Glomerular endothelial cell (primary cell): ENCODE results near the gene MGLL. TPM values are rescaled to one million over a fixed set of nuclear protein-coding genes. Genes with fewer than 3 reads are reported as not detected.

Experiments
- DNase-seq: peaks from one replicate; pipeline ENCODE4 v3.0.0-alpha.2; 2011; ENCODE audit warnings: low read depth, low spot score; ENCODE audit errors: extremely low read depth
- total RNA-seq: library from RNA; depleted of rRNA; stranded (reverse); fragments of >200 nt; gene quantifications from 2 replicates; pipeline ENCODE4 v1.2.3, GENCODE V29; 2015

The MGLL gene
- total RNA-seq, 1 donor from 2014 or later = 59.4 TPM

DNA sequence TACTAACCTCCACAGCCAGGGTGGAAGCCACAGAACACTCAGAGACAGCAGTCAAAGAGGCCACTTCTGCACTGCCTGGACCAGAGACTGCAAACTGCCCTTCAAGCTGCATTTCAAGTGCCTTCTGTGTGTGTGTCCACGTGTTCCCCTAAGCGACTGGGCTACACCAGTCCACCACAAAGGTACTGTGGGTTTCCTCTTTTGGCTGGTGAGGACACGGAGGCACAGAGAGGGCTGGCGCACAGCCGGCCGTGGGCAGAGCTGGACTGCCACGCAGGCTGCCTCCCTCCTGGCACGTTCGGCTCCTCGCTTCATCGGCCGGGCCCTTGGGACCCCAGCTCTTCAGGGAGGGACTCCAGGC, 60.9 kb downstream of the MGLL start:
- DNase-seq = no peak

DNA sequence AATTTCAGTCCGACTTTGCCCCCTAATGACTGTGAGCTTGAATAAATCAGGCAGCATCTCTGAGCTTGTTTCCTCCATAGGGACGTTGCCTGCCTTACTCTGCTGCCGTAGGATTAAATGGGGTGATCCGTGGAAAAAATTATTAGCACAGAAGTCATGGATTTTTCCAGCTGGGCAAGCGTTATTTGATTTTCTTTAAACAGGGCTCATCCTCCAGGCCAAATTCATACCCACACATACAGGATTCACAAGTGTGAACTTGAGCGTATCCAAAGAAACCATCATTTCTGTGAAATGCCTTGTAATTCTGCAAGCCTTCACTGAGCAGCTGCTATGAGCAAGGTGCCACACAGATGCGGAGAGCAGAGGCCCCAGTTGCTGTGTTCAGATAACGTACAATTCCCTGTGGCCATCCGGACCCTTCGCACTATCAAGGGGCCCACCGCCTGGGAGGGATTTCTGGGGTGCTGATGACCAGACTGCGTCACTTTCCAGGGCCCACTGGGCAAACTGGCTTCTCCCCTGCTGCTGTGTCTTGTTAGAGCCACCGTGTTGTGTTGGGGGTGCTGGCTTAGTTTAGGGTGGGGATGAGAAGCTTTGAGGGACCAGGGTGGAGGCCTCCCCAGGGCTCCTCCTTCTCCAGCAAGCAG, 61.4 kb downstream of the MGLL start:
- no peak for DNase-seq

DNA sequence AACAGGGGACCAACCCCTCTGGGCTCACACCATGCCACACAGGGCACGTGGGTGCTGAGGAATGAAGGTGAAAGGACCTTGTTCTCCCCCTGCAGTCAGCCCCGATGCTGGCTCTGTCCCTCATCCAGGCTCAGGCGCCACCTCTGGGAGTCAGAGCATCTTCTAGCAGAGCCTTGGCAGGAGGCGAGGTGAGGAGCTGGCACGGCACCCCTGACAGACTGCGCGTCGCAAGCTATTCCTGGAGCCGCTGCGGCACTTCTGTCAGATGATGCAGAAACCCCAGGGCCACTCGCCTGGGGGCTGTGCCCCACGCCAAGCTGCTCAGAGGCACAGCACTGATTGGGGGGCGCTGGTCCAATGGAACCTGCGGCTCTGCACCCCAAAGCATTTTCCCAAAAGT, 62.0 kb downstream of the MGLL start:
- no peak for DNase-seq

DNA sequence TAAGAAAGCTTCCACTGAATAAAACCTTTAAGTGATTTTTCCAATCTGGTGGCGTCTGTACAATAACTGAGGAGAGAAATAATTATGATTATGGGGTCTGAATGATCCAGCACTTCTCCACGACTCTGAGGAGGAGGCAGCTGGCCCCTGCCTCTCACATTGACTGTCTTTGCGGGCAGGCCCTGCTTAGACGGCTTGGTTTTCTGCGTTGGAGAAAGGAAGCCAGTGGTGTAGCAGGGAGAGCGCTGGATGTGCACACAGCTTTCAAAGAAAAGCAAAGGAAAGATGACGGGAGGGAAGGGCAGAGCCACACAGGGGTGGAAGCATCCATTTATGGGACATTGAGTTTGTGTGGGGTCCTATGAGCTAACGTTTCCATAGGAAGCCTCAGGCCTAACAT, 62.5 kb downstream of the MGLL start:
- DNase-seq = no peak

DNA sequence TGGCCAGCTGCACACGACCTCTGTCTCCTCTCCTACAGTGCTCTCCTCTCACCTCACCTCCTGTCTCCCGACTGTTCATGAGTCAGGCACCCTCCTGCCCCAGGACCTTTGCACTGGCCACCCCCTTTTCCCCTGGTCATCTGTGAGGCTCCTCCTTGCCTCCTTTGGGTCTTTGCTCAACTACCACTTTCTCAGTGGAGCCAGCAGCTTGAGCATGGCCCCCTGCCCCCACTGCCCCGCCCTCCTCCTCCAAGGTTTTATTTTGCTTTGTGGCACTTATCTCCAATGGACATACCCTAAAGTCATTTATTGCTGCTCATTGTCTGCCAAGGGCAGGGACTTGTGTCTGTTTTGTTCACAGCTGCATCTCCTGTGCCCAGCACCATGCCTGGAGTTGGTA, 64.3 kb downstream of the MGLL start:
- DNase-seq = no peak

DNA sequence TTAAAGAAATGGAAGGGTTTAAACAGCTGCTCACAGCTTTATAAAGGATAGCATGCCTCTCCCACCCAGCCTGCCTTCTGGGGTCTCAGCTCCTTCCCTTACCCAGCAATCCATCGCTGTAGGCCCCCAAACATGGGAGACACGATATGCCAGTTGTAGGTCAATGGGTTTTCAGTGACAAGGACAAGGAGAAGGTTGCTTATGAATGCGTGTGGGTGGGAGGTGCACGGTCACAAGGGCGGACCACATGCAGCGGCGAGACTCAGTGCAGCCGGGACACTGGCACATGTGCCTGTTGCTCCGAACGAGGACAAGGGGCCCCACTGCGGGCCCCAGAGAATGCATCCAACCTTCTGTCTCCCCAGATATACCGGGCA, 67.0 kb downstream of the MGLL start:
- no peak for DNase-seq

DNA sequence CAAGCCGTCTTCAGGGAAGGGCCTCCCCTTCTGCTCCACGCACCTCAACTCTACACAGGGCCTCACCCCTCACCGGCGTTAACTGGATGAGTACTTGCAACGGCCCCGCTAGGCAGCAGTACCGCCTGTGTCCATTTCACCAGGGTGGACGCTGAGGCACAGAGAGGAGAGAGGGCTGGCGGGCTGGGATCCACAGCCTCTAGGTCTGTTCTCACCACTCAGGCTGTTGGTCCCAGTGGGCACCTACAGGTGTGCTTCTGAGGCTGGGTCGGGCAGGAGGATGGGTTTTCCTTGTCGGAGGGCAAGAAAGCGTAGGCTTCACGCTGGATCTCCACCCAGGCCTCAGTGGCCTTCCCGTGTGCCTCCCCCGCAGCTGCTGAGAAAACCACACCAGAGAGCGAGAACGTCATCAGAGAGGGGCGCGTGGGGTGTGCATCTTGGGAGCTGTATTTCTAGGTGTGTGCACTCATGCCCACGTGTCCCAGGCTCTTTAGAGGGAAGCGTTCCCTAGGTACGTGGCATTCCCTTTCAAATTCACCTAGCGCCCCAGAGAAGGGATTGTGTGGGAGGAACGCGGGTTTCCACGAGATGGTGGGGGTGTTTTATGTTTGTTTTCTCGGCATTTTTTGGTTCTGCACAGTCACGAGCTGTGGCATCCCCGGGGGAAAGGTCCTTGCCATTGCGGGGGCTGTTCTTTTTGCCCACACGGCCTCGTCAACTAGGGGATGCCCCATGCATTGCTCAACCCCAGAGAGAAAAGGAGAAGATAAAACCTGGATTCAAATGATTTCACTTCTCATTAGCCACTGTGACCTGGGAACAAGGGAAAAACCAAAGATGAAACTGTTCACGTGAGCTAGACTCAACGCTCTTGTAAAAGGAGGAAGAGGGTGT, 67.7 kb downstream of the MGLL start:
- DNase-seq = no peak

DNA sequence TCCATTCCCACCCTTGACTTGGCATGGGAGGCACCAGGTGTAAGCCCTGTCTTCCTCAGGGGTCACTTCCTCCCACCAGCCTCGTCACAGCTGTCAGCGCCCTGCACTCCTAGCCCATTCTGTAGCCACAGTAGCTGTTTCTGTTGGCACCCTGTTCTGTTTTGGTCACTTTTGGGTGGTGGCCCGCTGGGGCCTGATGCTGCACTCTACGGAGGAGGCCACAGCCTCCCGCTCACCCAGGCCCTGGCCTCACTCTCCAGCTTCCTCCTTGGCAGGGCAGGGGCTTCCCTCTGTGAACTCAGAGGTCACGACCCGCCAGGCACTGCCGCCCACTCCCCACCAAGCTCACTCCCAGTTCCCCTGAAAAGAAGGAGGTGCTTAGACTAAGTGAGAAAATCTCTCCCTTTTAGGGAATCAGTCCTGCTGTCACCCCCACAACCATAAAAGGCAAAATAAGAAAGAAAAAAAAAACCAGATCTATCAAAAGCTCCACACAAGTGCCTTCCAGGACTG, 68.4 kb downstream of the MGLL start:
- no peak for DNase-seq

DNA sequence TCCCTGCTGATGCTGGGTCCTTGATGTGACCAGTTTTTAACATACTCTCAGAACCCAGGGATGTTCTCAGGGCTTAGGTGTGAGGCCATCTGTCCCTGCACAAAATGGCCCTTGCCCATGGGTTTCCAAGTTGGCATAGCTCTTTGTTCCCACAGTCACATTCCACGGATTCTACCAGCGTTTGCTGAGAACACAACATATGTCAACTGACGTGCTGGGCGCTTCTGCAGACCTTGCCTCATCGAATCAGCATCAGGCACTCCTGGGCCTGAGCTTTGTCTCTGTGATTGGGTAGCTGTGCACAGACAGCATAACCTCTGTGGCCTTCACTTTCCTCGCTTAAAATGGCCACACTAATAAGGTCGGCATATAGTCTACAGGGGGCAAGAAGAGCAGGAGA, 69.0 kb downstream of the MGLL start:
- DNase-seq = no peak

DNA sequence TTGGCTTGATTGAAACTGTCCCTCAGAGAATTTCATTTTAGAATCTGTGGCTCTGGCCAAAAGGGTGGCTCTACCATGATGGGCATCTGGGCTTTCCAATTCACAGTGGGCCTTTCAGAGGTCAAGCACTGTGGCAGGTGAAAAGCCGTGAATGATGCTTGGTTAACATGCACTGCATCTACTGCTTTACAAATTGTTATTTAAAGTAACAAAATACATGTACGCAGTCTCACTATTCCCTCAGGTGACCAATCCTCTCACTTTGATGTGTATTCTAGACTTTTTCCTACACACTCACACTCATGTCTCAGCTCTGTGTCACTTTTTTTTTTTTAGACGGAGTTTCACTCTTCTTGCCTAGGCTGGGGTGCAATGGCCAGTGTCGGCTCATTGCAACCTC, 70.5 kb downstream of the MGLL start:
- DNase-seq = no peak

DNA sequence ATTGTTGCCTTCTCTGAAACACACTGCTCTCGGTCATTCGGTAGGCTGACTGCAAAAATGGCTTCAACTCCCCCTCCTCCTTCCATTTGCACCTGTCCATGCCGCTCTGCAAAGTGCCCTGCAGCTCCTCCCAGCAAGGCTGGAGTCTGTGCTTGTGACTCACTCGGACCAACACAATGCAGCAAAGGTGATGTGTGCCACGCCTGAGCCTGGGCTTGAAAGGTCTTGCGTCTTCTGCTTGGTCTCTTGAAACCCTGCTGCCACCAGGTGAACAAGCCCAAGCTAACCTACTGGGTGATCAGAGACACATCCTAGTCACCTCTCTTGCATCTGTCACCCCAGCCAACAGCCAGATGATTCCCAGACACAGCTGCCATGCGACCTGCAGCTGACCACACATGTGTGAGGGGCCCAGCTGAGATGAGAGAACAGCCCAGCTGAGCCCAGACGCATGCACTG, 71.1 kb downstream of the MGLL start:
- no peak for DNase-seq

DNA sequence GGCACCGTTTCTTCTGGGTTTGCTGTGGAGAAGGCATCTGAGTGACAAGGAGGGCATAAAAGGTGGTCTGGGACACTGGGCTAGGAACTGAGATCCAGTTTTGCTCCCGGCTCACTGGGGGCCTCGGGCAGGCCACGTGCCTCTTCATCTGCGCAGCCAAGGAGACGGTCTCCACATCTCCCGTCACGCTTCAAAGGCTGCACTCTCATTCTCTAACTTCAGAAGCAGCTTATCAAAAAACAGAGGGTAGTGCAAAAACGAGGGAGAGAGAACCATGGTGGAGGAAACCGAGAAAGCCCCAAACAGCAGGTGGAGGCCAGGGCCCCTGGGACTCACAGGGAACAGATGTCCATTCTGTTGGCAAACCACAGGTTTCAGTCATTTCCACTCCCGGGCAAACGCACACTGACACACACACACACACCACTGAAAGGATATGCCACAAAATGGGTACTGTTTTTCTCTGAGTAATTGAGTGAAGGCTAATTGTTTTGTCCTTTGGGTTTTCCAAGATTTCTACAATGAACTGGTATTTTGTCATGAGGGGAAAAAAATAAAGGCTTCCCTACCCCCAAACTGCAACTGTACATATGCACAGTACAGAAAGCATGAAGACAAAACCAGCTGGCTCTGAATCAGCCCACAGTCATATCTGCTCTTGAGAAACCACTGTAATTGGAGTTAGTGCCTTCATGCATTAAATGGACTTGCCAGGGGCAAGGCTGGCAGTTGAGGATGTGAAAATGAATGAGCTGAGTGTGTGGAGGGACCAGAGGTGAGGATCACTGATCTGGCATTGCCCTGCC, 71.9 kb downstream of the MGLL start:
- no peak for DNase-seq

DNA sequence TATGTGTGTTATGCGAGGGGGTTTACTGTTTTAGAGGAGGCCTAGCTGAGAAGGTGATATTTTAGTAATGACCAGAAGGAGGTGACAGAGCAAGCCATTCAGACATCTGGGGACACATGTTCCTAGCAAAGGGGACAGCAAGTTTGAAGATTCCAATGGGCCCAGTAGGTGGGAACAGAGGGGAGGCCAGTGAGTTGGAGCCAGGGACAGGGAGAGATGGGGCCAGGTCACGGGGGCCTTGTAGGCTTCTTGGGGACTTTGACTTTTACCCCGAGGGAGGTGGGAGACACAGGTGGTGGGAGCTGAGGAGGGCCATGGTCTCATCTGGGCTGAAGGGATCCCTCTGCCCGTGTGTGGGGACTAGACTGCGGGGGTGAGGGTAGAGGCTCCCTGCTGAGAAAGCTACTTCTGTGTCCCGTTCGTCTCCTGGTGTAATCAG, 72.5 kb downstream of the MGLL start:
- DNase-seq = no peak

DNA sequence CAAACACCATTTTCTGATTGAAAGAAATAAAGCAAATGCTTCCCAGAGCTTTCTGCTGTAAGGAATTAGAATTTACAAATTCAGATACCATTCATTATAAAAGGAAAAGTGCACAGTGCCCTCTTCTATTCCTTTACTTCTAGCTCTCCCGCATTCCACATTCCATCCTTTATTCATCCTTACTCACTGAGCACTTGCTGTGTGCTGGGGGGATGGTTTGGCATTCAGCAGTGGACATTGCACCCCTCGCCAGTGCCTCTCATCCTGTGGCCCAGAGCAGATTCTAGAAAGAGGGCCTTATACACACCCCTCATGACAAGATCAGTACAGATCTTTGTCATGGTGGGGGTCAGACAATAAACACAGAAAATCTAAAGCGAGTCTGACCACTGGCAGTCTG, 73.0 kb downstream of the MGLL start:
- no peak for DNase-seq

DNA sequence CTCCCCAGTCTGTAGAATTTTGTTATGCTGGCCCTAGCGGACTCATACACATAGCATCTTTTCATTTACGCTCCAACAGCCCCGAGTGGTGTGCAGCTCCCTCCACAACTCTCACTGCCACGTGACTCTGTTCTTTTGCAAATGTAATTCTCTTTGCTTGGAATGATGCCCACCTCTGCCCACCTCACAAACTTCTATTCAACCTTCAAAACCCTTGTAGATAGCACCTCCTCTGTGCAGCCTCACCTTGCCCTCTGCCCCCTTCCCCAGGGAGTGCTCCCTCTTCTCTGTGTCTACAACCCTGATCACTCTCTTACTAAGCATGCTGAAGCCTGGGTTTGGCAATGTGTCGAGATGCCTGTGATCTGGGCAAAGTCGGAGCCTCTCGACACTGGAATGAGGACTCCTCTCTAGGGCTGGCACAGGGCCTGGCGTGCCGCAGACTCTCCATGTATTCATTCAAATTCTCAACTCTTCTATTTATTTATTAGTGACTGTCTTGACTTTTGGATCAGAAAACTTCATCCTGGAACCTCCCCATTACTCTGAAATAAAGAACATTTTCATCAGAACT, 73.5 kb downstream of the MGLL start:
- DNase-seq = no peak

DNA sequence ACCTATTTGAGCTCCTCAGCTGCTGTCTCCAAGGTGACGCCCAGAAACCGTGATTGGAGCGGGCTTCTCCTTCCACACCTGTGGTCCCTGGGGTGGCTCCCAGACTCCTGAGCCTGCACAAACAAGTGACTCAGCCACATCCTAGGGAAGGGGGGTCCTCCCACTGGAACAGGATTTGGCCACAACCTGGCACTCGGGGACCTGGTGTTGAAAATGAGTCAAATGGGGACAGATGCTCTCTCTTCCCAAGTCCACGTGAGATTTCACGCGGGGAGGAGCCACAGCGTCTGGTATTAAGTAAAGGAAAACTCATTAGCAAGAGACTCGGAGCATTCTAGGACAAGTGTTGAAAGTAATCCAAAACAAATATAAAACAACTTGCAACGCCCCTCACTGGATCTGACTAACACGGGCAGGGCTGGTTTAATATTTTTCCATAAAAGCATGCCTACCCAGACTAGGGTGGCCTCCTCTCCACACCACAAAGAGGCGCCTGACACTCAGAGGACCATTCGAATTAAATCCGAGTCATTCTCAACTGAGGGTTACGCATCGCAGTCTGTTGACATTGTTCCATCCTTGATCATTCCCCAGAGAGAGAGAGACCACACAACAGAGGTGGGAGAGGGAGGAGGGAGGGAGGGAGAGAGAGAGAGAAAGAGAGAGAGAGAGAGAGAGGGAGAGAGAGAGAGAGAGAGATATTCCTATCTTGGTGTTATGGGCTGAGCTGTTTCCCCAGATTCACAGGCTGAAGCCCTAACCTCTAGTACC, 74.4 kb downstream of the MGLL start:
- no peak for DNase-seq

DNA sequence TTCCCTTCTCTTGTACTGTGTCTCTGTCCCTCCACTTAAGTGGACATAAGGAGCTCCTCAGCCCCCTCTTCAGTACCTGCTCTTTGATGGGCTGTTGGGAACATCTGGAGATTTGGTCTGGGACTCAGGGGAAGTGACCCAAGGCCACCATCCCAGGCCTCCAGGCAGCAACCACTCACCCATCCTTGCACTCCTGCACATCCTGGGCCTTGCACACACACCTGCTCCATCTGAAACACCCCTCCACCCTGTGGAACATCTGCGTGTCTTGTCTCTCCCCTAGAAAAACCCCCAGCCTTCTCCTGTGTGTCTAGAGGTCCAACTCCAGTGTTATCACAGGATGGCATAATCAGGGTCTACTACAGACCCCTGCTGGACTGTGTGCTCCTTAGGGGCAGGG, 75.2 kb downstream of the MGLL start:
- no peak for DNase-seq

DNA sequence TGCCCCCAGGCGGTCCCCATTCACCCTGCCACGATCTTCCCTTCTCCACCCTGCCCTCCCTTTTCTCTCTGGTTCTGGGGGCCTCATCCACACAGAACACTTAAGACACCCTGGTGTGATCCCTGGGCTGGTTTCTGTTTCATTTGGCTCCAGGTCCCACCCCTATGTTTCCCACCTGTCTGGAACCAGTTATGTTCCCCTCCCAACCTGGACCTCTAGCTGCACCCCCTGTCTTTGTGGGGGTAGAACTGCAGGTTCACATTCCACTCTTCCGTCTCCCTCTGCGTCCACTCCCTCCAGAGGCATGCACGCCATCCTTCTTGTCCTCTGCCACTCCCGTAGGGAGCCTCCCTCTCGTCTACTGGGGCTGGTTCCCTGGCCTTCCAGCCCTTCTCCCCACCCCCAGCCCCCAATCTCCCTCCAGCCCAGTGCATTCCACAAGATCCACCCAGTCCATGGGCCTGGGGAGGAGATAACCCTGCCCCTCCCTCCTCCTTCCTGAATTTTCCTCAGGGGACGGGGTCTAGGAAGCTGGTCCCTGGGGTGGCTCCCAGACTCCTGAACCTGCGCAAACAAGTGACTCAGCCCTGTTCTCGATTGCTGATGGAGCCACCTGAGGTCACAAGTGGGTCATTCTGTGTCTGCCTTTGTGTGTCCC, 75.8 kb downstream of the MGLL start:
- DNase-seq = no peak

DNA sequence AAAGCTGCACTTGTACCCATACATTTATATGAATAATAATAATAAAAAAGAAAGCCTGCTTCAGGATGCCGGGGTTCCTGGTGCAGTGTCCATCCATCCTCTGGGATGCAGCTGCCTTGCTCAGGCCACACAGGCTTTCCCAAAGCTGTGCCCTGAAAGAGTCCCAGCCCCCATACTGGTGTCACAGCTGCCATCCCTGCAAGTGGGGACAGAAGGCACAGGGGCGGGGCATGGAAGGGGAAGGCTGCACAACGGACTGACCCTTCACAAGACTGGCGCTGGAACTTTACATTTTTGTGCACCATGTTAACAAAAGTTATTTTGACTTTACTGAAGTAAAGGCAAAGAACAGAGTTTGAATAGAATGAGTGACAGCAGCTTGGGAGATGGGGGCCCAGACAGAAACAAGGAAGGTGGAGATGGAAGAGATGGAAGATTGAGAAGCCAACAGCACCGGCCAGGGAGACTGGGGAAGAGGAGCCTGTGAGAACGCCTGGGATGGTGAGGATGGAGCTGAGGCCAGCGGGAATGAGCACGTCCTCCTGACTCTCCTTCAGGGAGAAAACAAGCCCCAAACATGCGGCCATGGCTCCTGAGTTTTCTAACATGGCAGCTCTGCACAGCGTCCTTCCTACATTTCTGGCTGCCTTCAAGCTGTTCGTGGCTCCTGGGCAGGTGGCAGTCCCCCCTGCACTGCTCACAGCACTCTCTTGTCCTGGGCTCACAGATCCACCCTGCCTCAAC, 76.5 kb downstream of the MGLL start:
- DNase-seq = no peak
